HEK293 (cell line): ENCODE results near the gene S100A4.
A peak's percentile ranks its signal among the peaks of the same experiment; 100 is the strongest.

Experiments
- CTCF ChIA-PET: fragments of 350-600 bp; formaldehyde crosslinking; extraction: SDS; loops from one replicate; lab custom pipeline; 2021; ENCODE audit warnings: antibody characterized with exemption; lab: Yijun Ruan, JAX
- POLR2A ChIA-PET: fragments of 300-600 bp; formaldehyde crosslinking; extraction: SDS; loops from one replicate; lab custom pipeline; 2020; ENCODE audit warnings: antibody characterized with exemption, inconsistent platforms; lab: Yijun Ruan, JAX
- H3K27ac ChIP-seq: fragments of 200-500 bp; sonication (Bioruptor generic); 2 replicates; pipeline ENCODE4 v1.5.1; 2014; ENCODE audit warnings: low read depth, low read length, control low read depth, inconsistent platforms; ENCODE audit errors: extremely low read depth
- H3K36me3 ChIP-seq, 2 experiments: fragments of 200-500 bp in 1 of 2; sonication (Bioruptor generic) in 1 of 2; 1 replicate in 1 of 2; 2 replicates in 1 of 2; pipeline ENCODE4 v1.5.1; 2014 to 2017; ENCODE audit warnings: inconsistent platforms in 2 of 2, low read length in 2 of 2; ENCODE audit not compliant: control insufficient read depth in 2 of 2, insufficient read depth in 1 of 2
- H3K4me1 ChIP-seq: fragments of 200-500 bp; sonication (Bioruptor generic); 2 replicates; pipeline ENCODE4 v1.5.1; 2014; ENCODE audit warnings: mild to moderate bottlenecking, low read length, inconsistent platforms; ENCODE audit not compliant: control insufficient read depth, insufficient read depth
- H3K4me3 ChIP-seq: 2 replicates; pipeline ENCODE4 v1.5.1; 2011; ENCODE audit warnings: low read depth, mild to moderate bottlenecking, control low read depth, low read length, moderate library complexity
- H3K9me3 ChIP-seq: fragments of 200-500 bp; sonication (Bioruptor generic); 2 replicates; pipeline ENCODE4 v1.5.1; 2014; ENCODE audit warnings: low read depth, low read length, inconsistent platforms; ENCODE audit not compliant: control insufficient read depth, insufficient read depth
- GLI2 ChIP-seq: fragments of 450-650 bp; formaldehyde crosslinking; IDR thresholded peaks from 2 replicates; pipeline ENCODE4; 2017; ENCODE audit warnings: missing biosample characterization, missing genetic modification characterization, low read depth, borderline replicate concordance
- KLF9 ChIP-seq: fragments of 450-650 bp; formaldehyde crosslinking; IDR thresholded peaks from 2 replicates; pipeline ENCODE4 v1.5.1; 2016; ENCODE audit warnings: missing biosample characterization, missing genetic modification characterization, low read depth
- OVOL3 ChIP-seq: fragments of 450-650 bp; formaldehyde crosslinking; IDR thresholded peaks from 2 replicates; pipeline ENCODE4 v1.5.1; 2016; ENCODE audit warnings: missing biosample characterization, missing genetic modification characterization
- PRDM1 ChIP-seq: fragments of 450-650 bp; formaldehyde crosslinking; IDR thresholded peaks from 2 replicates; pipeline ENCODE4; 2016; ENCODE audit warnings: missing biosample characterization, missing genetic modification characterization
- REPIN1 ChIP-seq: fragments of 450-650 bp; formaldehyde crosslinking; IDR thresholded peaks from 2 replicates; pipeline ENCODE4 v1.5.1; 2017; ENCODE audit warnings: missing biosample characterization, missing genetic modification characterization, low read depth
- SP7 ChIP-seq: fragments of 450-650 bp; formaldehyde crosslinking; IDR thresholded peaks from 2 replicates; pipeline ENCODE4 v1.5.1; 2016; ENCODE audit warnings: missing biosample characterization, missing genetic modification characterization
- TCF7L2 ChIP-seq: IDR thresholded peaks from 2 replicates; pipeline ENCODE4 v1.6.1; 2011; ENCODE audit warnings: low read depth, mild to moderate bottlenecking, inconsistent platforms, low read length, moderate library complexity, borderline replicate concordance
- TRIM28 ChIP-seq: IDR thresholded peaks from 2 replicates; pipeline ENCODE4 v1.6.1; 2011; ENCODE audit warnings: low read length, control low read depth, borderline replicate concordance
- WT1 ChIP-seq: fragments of 450-650 bp; formaldehyde crosslinking; IDR thresholded peaks from 2 replicates; pipeline ENCODE4 v1.5.1; 2016; ENCODE audit warnings: missing biosample characterization, missing genetic modification characterization
- ZNF138 ChIP-seq: fragments of 450-650 bp; formaldehyde crosslinking; IDR thresholded peaks from 2 replicates; pipeline ENCODE4 v1.5.1; 2016; ENCODE audit warnings: missing biosample characterization, missing genetic modification characterization, borderline replicate concordance
- ZNF223 ChIP-seq: fragments of 450-650 bp; formaldehyde crosslinking; IDR thresholded peaks from 2 replicates; pipeline ENCODE4 v1.5.1; 2016; ENCODE audit warnings: missing biosample characterization, missing genetic modification characterization
- ZNF416 ChIP-seq: fragments of 450-650 bp; formaldehyde crosslinking; IDR thresholded peaks from 2 replicates; pipeline ENCODE4 v1.5.1; 2016; ENCODE audit warnings: missing biosample characterization, missing genetic modification characterization
- ZNF423 ChIP-seq: fragments of 450-650 bp; formaldehyde crosslinking; IDR thresholded peaks from 2 replicates; pipeline ENCODE4 v1.5.1; 2016; ENCODE audit warnings: missing biosample characterization, missing genetic modification characterization
- ZNF426 ChIP-seq: fragments of 450-650 bp; formaldehyde crosslinking; IDR thresholded peaks from 2 replicates; pipeline ENCODE4 v1.5.1; 2017; ENCODE audit warnings: missing biosample characterization, missing genetic modification characterization, mild to moderate bottlenecking, inconsistent platforms, moderate library complexity
- ZNF501 ChIP-seq: fragments of 450-650 bp; formaldehyde crosslinking; IDR thresholded peaks from 2 replicates; pipeline ENCODE4 v1.5.1; 2016; ENCODE audit warnings: missing biosample characterization, missing genetic modification characterization
- ZNF514 ChIP-seq: fragments of 450-650 bp; formaldehyde crosslinking; IDR thresholded peaks from 2 replicates; pipeline ENCODE4 v1.5.1; 2016; ENCODE audit warnings: missing biosample characterization, missing genetic modification characterization
- ZNF555 ChIP-seq: fragments of 450-650 bp; formaldehyde crosslinking; conservative IDR thresholded peaks from 2 replicates; pipeline ENCODE4 v1.5.1; 2017; ENCODE audit warnings: missing biosample characterization, mild to moderate bottlenecking, missing genetic modification characterization, inconsistent platforms
- ZNF701 ChIP-seq: fragments of 450-650 bp; formaldehyde crosslinking; IDR thresholded peaks from 2 replicates; pipeline ENCODE4 v1.5.1; 2016; ENCODE audit warnings: missing biosample characterization, missing genetic modification characterization
- ZNF768 ChIP-seq: fragments of 450-650 bp; formaldehyde crosslinking; IDR thresholded peaks from 2 replicates; pipeline ENCODE4 v1.5.1; 2018; ENCODE audit warnings: missing biosample characterization, mild to moderate bottlenecking, missing genetic modification characterization
- ZNF776 ChIP-seq: fragments of 450-650 bp; formaldehyde crosslinking; IDR thresholded peaks from 2 replicates; pipeline ENCODE4 v1.5.0; 2017; ENCODE audit warnings: missing biosample characterization, missing genetic modification characterization, borderline replicate concordance
- TF ChIP-seq, protein P1 (sequence below): fragments of 450-650 bp; formaldehyde crosslinking; IDR thresholded peaks from 2 replicates; pipeline ENCODE4 v1.5.1; 2016; ENCODE audit warnings: missing biosample characterization, missing genetic modification characterization
- TF ChIP-seq, protein P2 (sequence below): fragments of 450-650 bp; IDR thresholded peaks from 2 replicates; pipeline ENCODE4 v1.5.1; 2018; ENCODE audit warnings: missing biosample characterization, mild to moderate bottlenecking, missing genetic modification characterization
- TF ChIP-seq, protein P3 (sequence below): sonication (generic); formaldehyde crosslinking; IDR thresholded peaks from 2 replicates; pipeline ENCODE4 v1.8.1; 2022; ENCODE audit warnings: mild to moderate bottlenecking, moderate library complexity, missing genetic modification reagents
- TF ChIP-seq, protein P4 (sequence below): fragments of 450-650 bp; IDR thresholded peaks from 2 replicates; pipeline ENCODE4 v1.5.1; 2018; ENCODE audit warnings: missing biosample characterization, missing genetic modification characterization
- TF ChIP-seq, protein P5 (sequence below): fragments of 450-650 bp; formaldehyde crosslinking; optimal IDR thresholded peaks from 2 replicates; pipeline ENCODE3; 2016; ENCODE audit warnings: missing biosample characterization, mild to moderate bottlenecking, missing genetic modification characterization
- TF ChIP-seq, protein P6 (sequence below): fragments of 450-650 bp; formaldehyde crosslinking; IDR thresholded peaks from 2 replicates; pipeline ENCODE4 v1.5.1; 2016; ENCODE audit warnings: missing biosample characterization, missing genetic modification characterization

Gene S100A4

DNA sequence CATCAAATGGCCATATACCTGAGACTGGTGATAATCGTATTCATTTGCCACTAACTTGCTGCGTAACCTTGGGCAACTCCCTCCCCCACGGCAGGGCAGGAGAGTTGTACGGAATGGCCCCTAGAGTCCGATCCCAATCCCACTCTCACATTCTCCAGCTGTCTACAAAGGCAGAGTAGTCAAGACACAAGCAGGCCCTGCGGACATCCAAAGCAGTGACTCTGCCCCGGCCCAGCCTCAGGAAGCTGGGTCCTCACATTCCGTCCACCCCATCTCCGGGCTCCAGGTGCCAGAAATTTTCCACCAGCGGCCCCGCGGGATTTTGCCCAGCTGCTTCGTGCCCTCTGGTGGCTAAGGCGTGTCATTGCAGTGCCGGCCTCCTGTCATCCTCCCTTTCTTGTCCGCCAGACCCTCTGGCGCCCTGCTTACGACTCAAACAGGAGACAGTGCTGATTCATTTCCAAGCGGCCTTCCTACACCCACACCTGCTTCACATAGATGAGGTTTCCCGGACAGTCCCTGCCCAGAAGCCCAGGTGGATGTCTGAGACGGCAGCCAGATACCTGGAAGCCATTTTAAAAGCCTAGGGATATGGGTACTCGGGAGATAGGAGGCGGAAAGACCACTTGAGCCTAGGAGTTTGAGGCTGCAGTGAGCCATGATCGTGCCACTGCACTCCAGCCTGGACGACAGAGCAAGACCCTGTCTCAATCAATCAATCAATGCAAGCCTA lies 22.9 kb upstream of the S100A4 start:
- H3K4me1 ChIP-seq, result peaks cover 7% of the 10 kb centered on the region
- peak overlapping the region; percentile 12; the same call in 1 of the 2 replicates for H3K27ac ChIP-seq
- ChIA-PET POLR2A (interaction anchor here (0.9 to 2.2 kb wide), 15 partner anchors 7 to 66 kb away, joined by 3 to 11 read pairs (median 4); partner anchors contain the start of genes CHTOP, S100A13 and S100A4), CTCF (interaction anchor here (0.6 to 6.3 kb wide), 33 partner anchors 8 to 225 kb away, joined by 3 to 148 read pairs (median 5); partner anchors contain the start of genes CHTOP, S100A1, S100A13 and S100A3)
- no peaks in the 10 kb centered on the region for H3K36me3 ChIP-seq
- H3K9me3 ChIP-seq, result no peaks in the 10 kb centered on the region
- H3K4me3 ChIP-seq, result no peak overlapping the region
- TF ChIP-seq TRIM28 (peak; percentile 85), WT1 (tag by site-specific recombination) (peak; percentile 42; the same call in 1 of the 2 replicates), OVOL3 (tag by site-specific recombination) (no peak), ZNF701 (tag by site-specific recombination) (no peak), PRDM1 (no peak), ZNF423 (tag by site-specific recombination) (no peak), ZNF514 (tag by site-specific recombination) (no peak), ZNF501 (tag by site-specific recombination) (peak; percentile 45; the same call in 1 of the 2 replicates), REPIN1 (tag by site-specific recombination) (no peak), ZNF768 (tag by site-specific recombination) (no peak), ZNF555 (no peak), ZNF138 (tag by site-specific recombination) (no peak), SP7 (tag by site-specific recombination) (peak; percentile 47), KLF9 (tag by site-specific recombination) (no peak), ZNF223 (tag by site-specific recombination) (no peak), ZNF426 (tag by site-specific recombination) (no peak), ZNF776 (no peak), ZNF416 (tag by site-specific recombination) (no peak), TCF7L2 (no peak), GLI2 (tag by site-specific recombination) (no peak)
- TF ChIP-seq, protein P1, sequence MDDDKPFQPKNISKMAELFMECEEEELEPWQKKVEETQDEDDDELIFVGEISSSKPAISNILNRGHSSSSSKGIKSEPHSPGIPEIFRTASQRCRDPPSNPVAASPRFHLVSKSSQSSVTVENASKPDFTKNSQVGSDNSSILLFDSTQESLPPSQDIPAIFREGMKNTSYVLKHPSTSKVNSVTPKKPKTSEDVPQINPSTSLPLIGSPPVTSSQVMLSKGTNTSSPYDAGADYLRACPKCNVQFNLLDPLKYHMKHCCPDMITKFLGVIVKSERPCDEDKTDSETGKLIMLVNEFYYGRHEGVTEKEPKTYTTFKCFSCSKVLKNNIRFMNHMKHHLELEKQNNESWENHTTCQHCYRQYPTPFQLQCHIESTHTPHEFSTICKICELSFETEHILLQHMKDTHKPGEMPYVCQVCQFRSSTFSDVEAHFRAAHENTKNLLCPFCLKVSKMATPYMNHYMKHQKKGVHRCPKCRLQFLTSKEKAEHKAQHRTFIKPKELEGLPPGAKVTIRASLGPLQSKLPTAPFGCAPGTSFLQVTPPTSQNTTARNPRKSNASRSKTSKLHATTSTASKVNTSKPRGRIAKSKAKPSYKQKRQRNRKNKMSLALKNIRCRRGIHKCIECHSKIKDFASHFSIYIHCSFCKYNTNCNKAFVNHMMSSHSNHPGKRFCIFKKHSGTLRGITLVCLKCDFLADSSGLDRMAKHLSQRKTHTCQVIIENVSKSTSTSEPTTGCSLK (tag by site-specific recombination), result no peak
- TF ChIP-seq, protein P2, sequence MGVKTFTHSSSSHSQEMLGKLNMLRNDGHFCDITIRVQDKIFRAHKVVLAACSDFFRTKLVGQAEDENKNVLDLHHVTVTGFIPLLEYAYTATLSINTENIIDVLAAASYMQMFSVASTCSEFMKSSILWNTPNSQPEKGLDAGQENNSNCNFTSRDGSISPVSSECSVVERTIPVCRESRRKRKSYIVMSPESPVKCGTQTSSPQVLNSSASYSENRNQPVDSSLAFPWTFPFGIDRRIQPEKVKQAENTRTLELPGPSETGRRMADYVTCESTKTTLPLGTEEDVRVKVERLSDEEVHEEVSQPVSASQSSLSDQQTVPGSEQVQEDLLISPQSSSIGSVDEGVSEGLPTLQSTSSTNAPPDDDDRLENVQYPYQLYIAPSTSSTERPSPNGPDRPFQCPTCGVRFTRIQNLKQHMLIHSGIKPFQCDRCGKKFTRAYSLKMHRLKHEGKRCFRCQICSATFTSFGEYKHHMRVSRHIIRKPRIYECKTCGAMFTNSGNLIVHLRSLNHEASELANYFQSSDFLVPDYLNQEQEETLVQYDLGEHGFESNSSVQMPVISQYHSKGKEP (tag by site-specific recombination), result no peak
- TF ChIP-seq, protein P3, sequence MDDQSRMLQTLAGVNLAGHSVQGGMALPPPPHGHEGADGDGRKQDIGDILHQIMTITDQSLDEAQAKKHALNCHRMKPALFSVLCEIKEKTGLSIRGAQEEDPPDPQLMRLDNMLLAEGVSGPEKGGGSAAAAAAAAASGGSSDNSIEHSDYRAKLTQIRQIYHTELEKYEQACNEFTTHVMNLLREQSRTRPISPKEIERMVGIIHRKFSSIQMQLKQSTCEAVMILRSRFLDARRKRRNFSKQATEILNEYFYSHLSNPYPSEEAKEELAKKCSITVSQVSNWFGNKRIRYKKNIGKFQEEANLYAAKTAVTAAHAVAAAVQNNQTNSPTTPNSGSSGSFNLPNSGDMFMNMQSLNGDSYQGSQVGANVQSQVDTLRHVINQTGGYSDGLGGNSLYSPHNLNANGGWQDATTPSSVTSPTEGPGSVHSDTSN (CRISPR knock-in tag), result no peak; the same call in 1 of the 2 replicates
- TF ChIP-seq, protein P4, sequence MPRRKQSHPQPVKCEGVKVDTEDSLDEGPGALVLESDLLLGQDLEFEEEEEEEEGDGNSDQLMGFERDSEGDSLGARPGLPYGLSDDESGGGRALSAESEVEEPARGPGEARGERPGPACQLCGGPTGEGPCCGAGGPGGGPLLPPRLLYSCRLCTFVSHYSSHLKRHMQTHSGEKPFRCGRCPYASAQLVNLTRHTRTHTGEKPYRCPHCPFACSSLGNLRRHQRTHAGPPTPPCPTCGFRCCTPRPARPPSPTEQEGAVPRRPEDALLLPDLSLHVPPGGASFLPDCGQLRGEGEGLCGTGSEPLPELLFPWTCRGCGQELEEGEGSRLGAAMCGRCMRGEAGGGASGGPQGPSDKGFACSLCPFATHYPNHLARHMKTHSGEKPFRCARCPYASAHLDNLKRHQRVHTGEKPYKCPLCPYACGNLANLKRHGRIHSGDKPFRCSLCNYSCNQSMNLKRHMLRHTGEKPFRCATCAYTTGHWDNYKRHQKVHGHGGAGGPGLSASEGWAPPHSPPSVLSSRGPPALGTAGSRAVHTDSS, result no peak
- TF ChIP-seq, protein P5, sequence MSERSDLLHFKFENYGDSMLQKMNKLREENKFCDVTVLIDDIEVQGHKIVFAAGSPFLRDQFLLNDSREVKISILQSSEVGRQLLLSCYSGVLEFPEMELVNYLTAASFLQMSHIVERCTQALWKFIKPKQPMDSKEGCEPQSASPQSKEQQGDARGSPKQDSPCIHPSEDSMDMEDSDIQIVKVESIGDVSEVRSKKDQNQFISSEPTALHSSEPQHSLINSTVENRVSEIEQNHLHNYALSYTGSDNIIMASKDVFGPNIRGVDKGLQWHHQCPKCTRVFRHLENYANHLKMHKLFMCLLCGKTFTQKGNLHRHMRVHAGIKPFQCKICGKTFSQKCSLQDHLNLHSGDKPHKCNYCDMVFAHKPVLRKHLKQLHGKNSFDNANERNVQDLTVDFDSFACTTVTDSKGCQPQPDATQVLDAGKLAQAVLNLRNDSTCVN (tag by site-specific recombination), result no peak
- TF ChIP-seq, protein P6, sequence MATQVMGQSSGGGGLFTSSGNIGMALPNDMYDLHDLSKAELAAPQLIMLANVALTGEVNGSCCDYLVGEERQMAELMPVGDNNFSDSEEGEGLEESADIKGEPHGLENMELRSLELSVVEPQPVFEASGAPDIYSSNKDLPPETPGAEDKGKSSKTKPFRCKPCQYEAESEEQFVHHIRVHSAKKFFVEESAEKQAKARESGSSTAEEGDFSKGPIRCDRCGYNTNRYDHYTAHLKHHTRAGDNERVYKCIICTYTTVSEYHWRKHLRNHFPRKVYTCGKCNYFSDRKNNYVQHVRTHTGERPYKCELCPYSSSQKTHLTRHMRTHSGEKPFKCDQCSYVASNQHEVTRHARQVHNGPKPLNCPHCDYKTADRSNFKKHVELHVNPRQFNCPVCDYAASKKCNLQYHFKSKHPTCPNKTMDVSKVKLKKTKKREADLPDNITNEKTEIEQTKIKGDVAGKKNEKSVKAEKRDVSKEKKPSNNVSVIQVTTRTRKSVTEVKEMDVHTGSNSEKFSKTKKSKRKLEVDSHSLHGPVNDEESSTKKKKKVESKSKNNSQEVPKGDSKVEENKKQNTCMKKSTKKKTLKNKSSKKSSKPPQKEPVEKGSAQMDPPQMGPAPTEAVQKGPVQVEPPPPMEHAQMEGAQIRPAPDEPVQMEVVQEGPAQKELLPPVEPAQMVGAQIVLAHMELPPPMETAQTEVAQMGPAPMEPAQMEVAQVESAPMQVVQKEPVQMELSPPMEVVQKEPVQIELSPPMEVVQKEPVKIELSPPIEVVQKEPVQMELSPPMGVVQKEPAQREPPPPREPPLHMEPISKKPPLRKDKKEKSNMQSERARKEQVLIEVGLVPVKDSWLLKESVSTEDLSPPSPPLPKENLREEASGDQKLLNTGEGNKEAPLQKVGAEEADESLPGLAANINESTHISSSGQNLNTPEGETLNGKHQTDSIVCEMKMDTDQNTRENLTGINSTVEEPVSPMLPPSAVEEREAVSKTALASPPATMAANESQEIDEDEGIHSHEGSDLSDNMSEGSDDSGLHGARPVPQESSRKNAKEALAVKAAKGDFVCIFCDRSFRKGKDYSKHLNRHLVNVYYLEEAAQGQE (tag by site-specific recombination), result no peak
